GM18520 (cell line): ENCODE results near the gene SNED1.

Experiments
- ATAC-seq: cut with Tn5 transposase; IDR thresholded peaks from one replicate; pipeline ENCODE4 v1.9.1; 2021; ENCODE audit not compliant: unreplicated experiment

SNED1 gene

DNA sequence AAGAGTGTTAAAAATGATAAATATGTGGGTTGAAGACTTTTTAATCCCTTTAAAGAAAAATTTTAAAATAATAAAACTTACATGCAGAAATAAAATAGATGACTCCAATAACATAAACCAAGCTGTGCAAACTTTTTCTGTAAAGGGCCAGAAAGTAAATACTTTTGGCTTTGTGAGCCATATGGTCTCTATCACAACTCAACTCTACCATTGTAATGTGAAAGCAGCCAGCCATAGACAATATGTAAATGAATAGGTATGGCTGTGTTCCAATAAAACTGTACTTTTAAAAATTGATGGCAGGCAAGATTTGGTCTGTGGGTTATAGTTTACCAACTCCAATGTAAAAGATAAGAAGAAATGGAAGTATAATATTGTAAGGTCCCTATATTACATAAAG is 45.2 kb downstream of the SNED1 start:
- ATAC-seq = no peak

DNA sequence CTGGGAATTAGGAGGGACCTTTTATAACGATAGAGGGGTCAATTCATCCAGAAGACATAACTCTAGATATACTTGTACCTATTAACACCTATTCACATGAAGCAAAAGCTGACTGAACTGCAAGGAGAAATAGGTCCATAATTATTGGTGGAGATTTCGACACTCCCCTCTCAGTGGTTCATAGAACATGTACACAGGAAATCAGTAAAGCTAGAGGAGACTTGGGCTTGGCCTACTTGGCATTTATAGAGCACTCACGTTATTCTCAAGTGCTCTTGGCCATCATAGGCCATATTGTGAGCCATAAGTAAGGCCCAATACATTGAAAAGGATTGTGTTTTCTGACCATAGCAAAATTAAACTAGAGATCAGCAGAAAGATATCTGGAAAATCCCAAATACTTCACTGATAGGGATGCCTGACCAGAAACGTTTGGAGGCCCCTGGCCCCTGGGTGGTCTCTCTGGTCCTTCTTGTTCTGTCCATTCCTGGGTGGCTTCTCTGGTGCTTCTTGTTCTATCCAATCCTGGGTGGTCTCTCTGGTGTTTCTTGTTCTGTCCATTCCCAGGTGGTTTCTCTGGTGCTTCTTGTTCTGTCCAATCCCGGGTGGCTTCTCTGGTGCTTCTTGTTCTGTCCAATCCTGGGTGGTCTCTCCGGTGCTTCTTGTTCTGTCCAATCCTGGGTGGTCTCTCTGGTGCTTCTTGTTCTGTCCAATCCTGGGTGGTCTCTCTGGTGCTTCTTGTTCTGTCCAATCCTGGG is 49.0 kb downstream of the SNED1 start:
- ATAC-seq = no peak

DNA sequence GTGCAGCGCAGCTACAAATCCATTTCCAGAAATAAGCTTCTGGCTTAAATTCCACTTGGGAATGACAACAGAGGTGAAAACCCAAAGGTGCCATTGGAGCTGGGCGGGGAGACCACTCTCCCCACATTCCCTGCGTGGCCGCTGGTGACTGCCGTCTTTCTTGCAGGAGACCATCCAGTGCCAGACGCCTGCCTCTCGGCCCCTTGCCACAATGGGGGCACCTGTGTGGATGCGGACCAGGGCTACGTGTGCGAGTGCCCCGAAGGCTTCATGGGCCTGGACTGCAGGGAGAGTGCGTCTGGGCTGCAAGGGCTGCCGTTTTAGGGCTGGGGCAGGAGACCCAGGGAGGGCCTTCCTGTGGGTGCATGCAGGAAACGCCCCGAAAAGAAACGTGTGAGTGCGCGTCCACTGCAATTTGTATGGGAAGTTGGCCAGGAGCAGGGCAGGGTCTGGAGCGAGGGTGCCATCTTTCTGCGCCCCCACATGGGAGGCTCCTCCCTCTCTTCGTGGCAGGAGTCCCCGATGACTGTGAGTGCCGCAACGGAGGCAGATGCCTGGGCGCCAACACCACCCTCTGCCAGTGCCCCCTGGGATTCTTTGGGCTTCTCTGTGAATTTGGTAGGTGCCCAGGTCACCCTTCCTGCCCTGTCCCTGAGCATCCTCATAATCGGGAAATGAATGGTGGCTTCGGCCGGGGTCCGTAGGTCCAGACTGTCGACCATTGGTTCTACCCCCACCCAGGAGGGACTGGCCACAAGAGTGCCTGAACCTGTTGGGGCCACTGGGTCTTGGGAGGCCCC is 49.9 kb downstream of the SNED1 start:
- no peak for ATAC-seq

DNA sequence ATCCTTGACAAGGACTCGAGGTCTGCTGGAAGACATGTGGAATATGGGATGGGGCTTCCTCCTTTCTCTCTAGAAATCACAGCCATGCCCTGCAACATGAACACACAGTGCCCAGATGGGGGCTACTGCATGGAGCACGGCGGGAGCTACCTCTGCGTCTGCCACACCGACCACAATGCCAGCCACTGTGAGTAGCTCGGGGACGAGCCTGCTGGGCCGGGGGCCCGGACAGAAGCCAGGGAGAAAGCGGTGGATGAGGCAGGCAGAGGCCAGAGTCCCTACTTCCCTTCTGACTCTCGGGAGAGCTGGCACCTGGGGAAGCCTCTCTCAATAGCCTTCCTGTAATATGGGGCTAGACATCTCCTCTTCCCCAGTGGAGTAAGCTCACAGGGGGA is 50.5 kb downstream of the SNED1 start:
- no peak for ATAC-seq

DNA sequence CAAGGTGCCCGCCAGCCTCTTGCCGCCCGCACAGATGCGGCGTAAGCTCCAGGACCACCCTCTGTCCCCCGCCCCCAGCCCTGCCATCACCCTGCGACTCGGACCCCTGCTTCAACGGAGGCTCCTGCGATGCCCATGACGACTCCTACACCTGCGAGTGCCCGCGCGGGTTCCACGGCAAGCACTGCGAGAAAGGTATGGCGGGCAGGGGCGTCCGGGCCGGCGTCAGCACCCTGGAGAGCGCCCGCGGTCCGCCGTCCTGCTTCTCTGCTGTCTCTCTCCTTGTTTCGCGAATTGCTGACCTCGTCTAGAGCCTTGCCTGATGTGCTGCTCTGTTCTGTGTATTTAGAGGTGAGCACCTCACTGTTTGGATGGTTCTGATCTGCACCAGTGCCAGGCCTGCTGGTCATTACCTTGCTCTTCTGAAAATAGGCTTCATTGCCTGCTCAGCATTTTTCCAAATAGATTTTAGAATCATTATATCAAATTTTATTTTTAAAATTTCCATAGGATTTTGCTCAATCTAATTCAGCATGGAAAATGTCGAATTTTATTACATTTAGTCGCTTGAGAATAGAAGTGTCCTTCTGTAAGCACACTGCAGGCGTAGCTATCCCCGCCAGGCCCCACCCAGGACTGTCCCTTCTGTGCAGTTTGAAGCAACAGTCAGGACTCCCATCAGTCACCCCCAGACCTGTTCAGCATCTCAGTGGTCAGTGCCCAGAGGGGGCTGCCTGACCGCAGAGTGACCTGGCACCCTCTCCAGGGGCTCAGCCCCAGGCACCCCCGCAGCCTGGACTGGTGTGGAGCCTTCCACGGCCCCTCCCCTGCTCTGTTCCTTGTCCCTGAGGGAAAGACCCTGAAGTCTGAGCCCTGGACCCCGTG is 51.6 kb downstream of the SNED1 start:
- no peak for ATAC-seq

DNA sequence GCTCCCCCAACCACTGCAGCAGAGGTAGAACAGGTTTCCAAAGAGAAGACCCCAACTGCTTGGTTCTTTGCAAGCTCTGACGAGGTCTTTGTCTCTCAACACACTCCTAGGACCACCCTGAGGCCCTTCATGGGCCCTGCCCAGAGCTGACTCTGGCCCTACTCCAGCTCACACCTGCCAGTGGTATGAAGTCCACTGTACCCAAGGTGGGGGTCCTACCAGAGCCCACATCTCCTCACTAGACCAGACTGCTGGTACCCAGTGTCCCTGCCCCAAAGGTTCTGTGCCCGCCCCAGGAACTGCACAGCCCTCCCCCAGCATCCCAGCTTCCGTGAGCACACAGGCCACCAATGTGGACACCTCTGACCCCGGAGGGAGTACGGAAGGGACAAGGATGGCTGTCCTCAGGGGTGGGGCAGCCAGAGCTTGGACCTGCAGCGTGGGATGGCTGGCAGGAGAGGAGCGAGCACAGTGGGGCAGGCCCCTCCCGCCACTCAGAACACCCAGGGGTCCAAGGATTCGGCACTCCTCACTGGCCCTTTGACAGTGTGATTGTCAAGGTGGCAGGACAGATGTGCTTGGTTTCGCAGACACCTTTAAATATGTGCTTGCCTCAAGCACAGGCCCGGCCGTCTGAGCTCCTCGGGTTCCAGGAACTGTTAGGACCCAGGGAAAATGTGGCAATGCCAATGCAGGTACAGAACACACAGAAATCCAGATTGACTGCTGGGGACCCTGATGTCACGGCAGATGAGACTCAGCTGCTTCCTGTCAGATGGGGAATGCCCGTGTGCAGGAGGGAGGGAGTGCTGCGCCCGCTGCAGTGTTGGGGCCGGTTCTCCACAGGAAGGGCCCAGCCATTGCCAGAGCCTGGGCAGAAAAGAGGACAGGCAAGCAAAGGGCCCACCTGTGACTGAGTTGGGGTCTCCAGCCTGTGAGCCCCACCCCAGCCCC is 52.5 kb downstream of the SNED1 start:
- no peak for ATAC-seq

DNA sequence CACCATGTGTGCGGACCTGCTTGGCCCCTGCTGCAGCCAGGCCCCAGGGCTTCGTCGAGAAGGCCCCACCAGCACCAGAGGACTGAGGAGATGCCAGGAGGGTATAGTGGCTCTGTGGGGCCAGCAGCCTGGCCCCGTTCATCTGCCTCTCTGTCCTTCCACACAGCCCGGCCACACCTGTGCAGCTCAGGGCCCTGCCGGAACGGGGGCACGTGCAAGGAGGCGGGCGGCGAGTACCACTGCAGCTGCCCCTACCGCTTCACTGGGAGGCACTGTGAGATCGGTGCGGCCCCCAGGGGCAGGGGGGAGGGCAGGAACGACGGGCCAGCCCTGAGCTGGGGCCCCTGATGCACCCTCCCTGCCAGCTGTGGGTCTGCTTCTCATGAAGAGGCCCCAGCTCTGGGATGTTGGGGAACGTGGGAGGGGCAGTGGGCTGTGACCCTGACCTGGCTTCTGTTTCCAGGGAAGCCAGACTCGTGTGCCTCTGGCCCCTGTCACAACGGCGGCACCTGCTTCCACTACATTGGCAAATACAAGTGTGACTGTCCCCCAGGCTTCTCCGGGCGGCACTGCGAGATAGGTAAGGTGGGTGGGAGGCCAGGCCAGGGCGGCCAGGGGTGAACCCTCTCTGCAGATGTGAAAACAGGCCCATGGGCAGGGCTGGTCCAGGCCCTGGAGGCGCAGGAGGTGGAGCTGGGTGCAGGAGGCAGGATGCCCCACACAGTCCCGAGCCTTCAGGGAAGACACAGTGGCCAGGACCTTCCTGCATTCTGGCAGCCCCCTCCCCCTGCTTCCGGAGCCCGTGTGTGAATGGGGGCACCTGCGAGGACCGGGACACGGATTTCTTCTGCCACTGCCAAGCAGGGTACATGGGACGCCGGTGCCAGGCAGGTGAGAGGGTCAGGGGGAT is 53.4 kb downstream of the SNED1 start:
- ATAC-seq = no peak

DNA sequence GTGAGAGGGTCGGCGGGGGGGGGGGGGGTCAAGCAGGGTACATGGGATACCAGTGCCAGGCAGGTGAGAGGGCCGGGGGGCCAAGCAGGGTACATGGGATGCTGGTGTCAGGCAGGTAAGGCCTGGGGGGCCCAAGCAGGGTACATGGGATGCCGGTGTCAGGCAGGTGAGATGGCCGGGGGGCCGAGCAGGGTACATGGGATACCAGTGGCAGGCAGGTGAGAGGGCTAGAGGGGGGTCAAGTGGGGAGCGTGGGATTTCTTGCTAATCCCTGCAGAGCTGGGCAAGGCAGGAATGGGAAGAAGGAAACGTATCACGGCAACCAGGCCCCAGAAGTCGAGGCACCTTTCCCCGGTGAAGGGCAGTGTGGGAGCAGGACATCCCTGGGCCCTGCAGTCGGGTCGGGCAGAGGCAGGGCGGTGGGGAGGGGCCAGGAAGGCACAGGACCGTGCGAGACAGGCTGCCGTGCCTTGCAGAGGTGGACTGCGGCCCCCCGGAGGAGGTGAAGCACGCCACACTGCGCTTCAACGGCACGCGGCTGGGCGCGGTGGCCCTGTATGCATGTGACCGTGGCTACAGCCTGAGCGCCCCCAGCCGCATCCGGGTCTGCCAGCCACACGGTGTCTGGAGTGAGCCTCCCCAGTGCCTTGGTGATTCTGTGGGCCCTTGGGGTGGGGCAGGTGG is 54.4 kb downstream of the SNED1 start:
- no peak for ATAC-seq

DNA sequence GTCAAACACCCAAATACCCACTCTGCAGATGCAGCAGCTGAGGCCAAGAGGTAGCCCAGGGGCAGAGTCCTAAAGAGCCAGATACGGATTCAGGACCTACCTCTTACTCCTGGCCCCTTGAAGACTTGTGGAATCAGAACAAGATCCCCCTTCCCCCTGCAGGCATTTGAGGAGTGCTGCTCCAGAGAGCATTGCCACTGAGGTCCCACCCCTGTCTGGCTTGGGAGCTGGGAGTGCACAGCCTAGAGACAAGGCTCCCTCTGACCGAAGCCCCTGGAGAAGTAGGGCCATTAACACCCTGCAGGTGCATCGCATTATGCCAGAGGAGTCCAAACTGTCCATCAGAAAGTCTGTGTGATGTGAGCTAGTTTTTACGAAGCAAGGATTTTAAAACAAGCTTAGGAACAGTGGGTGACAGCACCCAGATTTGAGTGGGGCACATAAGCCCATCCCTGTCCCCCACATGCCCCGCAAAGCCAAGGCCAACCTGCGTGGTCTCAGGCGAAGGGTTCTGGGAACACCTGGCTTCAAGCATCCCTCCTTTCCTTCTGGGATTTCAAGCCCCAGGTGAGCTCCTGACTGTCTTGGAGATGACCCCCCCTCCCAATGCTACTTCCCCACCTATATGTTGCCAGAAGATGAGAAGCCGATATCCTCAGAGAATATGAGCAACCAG is 55.3 kb downstream of the SNED1 start:
- no peak for ATAC-seq

DNA sequence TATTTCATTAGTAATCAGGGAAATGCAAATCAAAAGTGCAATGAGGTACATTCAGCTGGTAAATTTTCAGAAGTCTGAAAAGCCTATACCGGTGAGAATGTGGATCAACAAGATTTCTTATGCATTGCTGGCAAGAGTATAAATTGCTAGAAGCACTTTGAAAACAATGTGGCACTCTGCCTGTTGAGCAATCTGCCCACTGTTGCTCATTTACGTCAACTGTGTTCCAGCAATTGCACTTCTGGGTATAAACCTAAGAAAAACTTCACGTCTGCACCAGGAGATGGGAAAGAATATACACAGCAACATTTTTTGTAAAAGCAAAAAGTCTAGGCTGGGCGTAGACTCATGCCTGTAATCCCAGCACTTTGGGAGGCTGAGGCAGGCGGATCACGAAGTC is 62.9 kb downstream of the SNED1 start:
- ATAC-seq = no peak

DNA sequence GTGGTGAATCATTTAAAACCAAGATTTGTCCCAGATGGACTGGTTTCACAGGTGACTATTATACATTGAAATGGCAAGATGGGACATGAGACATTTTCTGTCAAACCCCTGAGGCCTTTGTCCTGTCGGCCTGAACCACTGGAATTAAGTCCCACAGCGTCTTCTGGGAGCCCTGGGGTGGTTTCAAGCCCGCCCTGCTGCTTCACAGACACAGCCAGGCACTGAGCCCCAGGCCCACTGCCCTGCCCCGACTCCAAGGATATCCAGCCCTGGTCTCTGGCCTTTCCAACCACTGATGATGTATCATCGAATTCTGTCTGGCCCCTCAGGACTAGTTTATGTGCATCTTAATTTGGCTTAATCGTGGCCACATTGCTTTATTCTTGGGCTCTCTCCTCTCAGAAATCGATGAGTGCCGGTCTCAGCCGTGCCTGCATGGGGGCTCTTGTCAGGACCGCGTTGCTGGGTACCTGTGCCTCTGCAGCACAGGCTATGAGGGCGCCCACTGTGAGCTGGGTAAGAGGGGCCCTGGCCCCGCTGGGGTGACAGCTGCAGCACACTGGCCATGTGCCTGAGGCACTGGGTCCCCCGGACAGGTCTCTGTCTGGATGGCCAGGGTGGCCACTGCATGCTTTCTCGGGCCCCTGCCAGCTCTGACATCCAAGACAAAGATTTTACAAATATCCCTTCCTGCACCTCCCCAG is 64.1 kb downstream of the SNED1 start:
- no peak for ATAC-seq

DNA sequence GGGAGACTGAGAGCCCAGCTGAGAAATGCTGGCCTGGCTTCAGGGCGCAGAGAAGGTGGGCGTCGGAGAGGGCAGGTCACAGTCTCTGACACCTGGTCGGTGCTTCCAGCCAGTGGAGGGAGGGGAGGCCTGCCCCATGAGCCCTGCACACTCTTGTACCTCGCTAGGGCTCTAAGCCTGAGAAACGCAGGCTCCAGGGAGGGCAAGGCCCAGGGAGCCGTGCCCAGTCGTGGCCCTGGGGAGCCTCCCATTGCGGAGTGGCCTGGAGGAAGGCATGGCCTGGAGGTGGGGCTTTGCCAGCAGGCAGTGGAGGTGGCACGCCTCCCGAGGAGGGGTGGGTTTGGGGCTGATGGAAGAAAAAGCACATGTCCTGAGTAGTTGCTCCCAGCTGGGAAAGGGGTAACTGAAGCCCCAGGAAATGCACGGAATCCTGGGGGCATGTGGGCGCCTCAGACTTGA is 64.7 kb downstream of the SNED1 start:
- no peak for ATAC-seq

DNA sequence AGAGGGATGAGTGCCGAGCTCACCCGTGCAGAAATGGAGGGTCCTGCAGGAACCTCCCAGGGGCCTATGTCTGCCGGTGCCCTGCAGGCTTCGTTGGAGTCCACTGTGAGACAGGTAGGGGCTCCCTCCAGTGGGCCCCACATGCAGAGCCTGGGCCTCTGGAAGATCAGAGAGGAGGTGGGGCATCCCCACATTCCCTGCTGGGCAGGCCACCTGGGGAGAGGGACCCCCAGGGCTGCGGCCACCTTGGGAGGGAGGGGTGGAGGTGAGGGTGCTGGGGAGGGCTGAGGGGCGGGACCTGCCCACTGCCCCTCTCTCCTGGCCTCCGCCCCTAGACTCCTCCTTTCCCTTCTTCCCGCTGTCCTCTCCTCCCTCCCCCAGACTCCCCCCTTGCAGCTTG is 65.2 kb downstream of the SNED1 start:
- no peak for ATAC-seq

DNA sequence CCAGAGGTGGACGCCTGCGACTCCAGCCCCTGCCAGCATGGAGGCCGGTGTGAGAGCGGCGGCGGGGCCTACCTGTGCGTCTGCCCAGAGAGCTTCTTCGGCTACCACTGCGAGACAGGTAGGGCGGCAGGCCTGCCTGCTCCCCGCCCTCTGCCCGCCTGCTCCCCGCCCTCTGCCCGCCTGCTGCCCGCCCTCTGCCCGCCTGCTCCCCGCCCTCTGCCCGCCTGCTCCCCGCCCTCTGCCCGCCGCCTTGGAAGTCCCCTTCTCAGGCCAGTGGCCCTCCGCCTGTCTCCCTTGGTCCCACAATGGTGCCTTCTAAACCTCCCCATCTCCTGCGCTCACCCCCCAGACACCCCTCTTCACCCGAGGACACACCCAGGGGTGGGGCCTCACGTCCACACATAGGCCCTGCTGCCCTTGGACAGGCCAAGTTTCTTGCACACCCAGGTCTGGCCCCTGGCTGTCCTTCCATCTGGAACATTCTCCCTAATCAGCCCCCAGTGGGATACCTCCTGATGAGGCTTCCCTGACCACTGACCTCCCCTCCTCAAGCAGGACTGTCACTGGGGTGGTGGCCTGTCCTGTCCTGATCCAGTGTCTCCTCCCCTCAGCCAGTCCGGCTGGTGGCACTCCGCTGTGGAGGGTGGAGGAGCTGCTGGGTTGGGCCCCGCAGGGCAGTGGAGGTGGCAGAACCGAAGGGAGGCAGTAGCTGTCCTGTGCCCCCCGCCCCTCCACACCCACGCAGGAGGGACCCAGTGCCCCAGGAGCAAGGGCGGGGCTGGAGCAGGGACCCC is 65.8 kb downstream of the SNED1 start:
- ATAC-seq = no peak

DNA sequence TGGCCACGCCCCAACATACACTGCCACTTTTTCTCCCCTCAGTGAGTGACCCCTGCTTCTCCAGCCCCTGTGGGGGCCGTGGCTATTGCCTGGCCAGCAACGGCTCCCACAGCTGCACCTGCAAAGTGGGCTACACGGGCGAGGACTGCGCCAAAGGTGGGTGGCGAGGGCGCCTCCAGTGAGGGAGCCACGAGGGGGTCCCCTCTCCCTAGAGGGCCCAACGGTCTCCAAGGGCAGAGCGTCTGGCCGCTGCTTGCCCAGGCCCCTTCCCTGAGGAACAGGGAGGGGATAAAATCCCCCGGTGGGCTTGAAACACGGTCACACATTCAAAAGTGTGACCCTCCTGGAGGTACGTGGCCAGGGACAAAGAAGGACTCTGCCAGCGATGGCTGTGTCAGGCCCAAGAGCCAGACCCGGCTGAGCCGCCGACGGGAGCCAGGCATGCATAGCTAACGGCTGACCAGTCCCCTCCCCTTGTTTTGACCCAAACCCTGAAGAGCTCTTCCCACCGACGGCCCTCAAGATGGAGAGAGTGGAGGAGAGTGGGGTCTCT is 66.5 kb downstream of the SNED1 start:
- no peak for ATAC-seq

DNA sequence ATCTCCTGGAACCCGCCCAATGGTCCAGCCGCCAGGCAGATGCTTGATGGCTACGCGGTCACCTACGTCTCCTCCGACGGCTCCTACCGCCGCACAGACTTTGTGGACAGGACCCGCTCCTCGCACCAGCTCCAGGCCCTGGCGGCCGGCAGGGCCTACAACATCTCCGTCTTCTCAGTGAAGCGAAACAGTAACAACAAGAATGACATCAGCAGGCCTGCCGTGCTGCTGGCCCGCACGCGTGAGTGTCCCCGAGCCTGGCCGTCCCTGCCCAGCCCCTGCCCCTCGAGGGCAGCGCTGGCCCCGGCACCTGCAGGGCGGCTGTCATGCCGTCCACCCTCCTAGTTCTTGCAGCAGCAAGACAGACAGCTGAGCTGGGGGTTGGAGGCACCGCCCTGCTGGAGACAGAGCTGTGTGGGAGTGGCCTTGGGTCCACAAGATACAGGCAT is 67.0 kb downstream of the SNED1 start:
- no peak for ATAC-seq
